HG03460 (cell line): Measurements from ENCODE around the gene GPBAR1.

Experiments
- ATAC-seq: cut with Tn5 transposase; IDR thresholded peaks from one replicate; pipeline ENCODE4 v1.9.1; 2021; ENCODE audit not compliant: unreplicated experiment

GPBAR1 gene, protein sequence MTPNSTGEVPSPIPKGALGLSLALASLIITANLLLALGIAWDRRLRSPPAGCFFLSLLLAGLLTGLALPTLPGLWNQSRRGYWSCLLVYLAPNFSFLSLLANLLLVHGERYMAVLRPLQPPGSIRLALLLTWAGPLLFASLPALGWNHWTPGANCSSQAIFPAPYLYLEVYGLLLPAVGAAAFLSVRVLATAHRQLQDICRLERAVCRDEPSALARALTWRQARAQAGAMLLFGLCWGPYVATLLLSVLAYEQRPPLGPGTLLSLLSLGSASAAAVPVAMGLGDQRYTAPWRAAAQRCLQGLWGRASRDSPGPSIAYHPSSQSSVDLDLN

DNA sequence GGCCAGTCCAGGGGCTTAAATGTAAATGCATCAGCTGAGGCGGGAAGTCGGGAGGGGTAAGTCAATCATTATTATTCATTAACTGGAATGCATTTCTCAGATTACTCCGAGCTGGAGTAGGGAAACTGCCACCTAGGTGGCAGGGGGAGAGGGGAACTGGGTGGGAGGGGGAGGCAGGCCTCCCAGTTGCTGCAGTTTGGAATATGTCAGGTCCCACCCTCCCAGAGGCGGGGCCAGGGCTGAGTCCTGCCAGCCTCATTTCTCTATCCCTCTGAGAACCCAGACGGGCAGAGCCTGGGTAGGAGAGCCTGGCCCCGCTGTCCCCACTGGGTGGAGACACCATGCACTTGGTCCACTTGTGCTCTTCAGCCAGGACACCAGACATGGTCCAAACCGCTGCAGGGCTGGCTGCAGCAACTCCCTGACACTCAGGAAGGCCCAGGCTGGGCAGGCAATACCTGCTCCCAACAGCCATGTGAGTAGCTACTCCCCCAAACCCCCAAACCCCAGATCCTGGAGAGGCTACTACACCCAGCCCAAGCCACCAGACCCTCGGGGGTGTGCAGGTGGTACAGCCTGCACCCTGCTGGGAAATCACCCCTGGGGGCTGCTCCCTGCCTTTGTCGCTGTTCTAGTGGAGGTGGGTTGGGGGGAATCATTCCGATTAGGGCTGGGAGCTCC, at the start of gene GPBAR1:
Gene GPBAR1, plus strand, starts transcription at position 274 of the 681 bp plus-strand sequence. CDS start 1,710 bp downstream, outside the sequence.
- ATAC-seq, result no peak

DNA sequence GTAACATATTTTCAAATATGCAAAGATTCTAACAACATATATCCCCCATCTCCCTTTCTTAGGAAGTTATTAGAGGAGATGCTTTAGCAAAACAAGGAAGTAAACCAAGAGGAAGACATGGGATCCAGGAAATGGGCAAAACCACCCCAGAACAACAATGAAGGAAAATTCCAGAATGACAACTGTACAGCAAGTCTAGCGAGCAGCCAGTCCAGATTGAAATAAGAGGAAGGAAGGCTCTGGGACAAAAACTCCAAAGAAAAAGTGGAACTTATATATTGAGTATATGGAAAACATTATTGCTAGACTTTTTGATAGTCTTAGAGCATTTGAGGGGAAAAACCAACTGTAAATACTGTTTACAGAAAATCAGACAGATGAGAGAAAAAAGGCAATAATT, 46.7 kb upstream of the GPBAR1 start:
- ATAC-seq, result no peak

DNA sequence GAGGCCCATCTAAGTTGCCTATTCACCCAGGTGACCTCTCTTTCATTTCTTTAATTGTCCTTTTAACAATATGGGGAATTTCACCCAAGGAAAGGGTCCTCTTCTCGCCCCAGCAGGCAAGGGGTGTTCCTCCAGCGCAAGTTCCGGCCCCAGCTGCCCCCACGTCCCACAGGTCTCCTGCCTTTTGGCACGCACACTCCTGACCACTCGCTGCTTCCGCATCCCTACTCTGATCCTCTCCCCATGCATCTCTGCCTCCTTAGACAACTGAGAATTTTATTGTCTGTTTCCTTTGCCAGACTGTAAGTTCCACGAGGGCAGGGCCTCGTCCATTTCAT, 44.5 kb upstream of the GPBAR1 start:
- ATAC-seq, result no peak

DNA sequence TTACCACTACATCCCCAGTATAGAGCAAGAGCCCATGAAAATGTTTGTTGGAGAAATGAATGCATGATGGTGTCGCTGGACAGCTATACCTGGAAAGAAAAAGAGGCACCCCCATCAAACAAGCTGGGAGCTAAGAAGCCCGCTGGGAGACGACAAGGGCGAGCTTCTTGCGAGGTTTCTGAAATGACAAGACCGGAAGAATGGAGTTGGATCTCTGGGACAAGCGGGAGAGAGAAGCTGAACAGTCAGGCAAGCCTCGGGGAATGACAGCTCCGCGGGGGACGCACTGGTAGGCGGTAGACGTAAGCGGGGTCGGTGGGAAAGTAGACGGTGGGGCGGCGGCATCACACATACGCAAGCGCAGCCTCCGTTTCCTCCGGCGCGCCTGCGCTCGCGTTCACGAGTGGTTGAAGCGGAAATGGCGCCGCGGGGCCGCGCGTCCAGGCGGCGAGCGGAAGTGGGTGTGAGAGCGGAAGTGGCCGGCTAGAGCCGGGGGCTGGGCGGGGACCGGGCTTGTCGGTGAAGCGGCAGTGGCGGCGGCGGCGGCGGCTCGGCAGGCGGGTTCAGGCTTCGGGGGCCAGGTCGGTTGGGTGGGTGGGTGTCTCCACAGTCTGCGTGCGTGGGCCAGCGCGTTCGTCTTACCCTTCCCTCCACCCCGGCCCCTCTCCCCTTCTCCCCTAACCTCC, 44.0 kb upstream of the GPBAR1 start, which contains the start of gene ARPC2:
Gene ARPC2, plus strand, starts transcription at position 516 of the 686 bp plus-strand sequence. CDS start 282 bp downstream, outside the sequence.
- peak; percentile 72 for ATAC-seq

DNA sequence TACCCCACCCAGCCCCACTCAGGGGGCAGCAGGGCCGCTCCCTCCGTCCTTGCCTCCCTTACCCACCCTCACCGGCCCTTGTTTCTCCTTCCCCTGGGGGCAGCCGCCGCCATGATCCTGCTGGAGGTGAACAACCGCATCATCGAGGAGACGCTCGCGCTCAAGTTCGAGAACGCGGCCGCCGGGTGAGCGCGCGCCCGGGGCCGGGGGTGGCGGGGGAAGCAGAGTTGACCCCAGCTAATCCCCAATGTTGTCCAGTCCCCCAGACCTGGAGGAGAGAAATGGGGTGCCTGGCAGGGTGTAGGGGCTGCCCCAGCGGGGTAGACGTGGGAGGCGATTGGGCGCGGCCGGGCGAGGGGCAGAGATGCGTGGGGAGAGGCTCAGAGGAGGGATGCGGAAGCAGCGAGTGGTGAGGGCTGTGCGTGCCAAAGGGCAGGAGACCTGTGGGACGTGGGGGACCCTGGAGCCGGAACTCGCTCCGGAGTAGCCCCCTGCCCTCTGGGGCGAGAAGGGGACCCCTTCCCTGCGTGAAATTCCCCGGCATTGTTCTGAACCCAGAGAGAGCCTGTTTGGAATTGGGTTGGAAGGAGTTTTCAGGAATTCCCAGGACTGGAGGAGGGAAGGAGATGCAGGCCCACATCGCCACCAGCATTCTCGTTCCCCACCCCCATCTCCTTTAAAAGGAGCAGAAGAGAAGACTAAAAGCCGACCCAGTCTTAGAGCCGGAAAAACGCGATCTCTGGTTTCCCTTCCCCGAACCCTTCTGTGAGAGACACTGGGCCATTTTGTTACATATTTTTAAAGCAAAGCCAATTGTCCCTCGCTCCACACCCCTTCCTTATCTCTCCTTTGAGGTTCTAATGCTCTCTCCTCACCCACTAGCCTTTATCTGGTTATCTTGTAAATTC, 43.2 kb upstream of the GPBAR1 start:
- peak; percentile 33 for ATAC-seq

DNA sequence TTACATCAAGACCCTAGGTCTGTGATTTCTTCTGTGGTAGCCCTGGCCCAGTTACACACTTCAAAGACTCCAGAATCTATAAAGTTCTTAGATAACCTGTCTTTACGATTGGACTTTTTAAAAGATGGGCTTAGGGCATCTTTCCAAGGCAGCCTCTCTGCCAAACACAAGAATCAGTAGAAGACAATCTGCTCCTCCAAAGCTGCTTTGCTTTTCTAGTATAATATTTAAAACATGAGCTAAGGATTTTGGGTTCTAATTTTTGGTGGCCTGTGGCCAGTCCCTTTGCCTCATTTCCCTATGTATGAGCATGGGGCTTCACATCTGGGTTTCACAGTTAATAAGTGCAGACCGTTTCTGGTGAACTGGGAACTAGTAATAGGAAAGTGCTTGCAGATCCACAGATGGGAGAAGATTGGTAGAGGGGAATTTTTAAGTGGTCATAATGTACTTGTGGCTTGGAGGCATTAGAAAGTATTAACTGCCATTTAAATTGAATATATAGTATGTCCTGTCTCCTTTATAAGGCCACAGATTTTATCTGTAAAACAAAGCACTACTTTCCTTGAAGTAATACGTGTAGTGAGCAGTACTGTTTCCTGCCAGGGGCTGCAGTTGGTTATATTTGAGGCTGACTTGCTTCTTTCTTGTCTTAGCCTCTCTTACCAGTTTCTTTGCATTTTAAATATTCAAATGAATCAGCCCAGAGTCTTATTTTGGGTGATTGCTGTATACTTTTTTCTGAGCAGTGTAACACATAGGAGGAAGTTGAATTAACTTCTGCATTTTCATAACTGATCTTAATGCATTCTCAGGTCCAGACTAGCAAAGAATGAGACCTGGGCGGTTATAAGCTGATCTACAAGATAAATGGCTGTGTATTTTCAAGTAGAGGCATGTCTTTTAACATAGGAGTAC, 42.3 kb upstream of the GPBAR1 start:
- peak; percentile 40 for ATAC-seq

DNA sequence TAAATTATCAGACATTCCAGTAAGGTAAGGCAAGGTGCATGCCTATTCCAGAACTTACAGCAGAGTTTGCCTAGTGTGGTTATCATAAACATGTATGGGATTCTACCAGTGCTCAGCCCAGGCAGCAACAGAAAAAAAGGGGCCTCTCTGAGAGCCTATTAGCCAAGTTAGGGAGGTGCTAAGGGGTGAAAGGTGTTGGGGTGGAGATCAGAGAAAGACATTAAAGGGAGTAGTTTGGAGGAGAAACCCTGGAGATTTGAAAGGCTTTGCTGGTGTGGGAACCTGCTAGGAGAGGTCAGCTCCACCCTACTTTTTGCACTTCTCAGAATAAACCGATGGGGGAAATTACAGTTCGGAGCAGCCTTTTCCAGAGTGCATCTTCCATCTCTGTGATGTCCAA, 40.9 kb upstream of the GPBAR1 start:
- no peak for ATAC-seq

DNA sequence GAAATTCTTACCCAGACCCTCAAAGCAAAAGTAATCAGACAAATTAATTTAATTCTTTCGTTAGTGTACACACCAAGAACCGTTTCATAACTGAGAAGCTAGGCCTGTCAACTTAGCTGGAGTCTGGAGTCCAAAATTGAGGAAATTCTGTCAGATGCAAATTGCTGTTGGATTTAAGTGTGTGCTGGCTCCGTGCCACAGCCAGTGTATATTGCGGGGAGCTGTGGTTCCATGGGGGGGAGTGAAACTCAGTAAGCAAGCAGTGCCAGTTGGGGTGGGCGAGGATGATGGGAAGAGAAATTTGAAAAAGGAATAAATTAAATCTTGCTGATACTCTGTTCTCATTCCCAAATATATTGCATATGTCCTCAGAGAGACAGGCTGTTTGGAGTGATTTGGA, 39.8 kb upstream of the GPBAR1 start:
- no peak for ATAC-seq

DNA sequence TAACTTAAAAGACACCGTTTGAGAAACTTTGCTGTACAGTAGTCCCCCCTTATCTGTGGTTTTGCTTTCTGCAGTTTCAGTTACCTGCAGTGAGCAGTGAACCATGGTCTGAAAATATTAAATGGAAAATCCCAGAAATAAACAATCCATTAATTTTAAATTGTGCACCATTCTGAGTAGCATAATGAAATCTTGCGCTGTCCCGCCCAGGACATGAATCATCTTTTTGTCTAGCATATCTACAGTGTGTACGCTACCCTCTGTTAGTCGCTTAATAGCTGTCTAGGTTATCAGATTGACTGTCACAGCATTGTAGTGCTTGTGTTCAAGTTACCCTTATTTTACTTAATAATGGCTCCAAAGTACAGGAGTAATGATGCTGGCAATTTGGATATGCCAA, 37.8 kb upstream of the GPBAR1 start:
- ATAC-seq, result no peak

DNA sequence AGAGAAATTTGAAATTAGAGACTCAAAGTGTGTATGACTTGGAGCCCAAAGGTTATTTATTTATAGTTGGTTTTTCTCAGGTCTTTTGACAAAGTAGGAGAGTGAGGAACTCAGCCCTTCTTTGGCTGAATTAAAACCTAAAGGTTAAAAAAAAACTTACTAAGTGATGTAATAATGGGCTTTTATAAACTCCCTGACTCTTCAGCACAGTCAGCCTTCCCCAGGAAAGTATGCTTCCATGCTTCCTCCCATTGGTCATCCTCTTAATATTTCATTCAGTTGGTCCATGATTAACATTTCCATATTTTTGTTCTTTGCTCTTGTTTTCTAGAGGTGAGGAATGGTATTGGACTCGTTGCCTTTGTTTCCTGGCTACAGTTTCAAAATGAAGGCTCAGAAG, 36.6 kb upstream of the GPBAR1 start:
- ATAC-seq, result no peak

DNA sequence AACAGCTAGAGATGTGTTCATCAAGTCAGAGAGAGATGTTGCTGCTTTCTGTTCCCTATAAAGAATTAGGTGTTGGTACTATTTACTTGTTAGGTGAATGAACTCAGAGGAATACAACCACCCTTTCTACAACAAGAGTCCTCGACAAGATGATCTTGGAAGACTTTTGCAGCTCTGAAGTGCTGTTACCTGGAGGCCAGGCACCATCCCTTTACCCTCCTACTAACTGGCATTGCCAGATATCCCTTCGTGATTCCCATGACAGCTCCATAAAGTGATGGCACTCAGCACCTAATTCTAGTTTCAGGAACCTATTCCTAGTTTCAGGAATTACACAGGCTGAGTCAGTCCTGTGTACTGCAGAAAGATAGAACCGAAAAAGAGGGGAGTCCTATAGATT, 33.9 kb upstream of the GPBAR1 start:
- no peak for ATAC-seq

DNA sequence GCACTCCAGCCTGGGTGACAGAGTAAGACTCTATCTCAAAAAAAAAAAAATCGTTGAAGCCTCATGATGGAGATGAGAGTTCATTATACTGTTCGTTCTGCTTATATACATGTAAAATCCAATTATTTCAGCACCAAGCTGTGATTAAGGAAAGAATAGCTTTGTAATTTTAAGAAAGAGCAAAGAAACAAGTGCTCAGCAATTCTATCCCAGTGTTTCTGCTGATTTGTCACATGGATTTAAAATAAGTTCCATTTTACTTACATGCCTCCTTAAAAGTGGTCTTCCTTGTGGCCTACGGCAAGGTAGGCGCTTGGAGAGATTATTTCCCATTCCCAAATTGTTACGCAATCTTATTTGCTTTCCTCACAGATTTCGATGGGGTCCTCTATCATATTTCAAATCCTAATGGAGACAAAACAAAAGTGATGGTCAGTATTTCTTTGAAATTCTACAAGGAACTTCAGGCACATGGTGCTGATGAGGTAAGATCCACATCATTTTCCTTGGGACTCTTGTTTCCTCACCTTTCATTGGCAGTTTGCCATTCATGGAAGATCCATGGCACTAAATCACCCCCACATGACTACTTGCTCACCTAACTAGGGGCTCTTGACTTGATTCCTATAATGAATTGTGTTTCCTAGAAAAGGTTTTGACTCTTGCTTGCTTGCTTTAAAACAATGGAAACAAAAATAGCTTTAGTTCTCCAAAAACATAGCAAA, 32.3 kb upstream of the GPBAR1 start:
- ATAC-seq, result no peak

DNA sequence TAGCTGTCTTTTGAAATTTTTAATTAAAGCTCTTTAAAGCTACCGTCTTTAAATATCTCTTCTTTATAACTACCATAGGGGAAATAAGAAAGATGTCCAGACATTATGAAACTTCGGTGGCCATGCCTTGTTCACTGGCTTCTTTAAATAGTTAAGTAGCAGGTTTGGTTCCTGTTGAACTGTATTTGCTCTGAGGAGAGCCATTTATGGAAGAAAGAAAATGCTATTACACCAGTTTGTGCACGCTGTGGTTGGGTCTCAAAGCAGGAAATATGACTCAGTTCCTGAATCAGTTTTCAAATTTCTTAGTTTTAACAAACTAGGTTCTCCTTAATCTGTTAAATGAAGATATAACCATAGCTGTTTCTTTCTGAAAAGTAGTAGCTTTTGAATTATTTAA, 31.6 kb upstream of the GPBAR1 start:
- ATAC-seq, result peak; percentile 91

DNA sequence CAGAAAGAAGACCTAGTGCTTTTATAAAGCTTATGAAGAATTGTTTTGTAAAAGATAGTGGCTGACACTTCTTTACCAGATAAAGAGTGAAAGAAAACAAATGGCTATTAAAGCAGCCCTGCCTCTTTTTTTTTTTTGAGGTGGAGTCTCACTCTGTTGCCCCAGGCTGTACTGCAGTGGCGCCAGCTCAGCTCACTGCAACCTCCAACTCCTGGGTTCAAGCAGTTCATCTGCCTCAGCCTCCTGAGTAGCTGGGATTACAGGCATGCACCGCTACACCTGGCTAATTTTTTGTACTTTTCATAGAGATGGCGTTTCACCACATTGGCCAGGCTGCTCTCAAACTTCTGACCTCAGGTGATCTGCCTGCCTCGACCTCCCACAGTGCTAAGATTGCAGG, 31.0 kb upstream of the GPBAR1 start:
- no peak for ATAC-seq

DNA sequence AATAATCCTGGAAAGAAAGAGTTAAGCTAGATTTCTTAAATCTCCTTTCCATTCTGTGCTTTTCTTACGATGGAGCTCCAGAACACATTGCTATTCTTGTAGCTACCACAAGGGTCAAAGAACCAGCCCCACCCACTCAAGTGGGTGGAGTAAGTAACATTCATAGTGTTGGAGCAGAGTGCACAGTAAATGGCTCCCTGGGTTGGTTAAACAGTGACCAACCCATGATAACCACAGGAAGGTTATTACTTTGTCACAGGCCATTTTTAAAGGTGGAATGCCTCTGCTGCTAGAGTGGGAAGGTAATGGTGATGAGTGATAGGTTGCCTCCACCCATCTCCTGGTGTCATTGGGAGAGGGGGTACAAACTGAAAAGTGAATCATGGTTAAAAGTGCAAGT, 29.9 kb upstream of the GPBAR1 start:
- ATAC-seq, result peak; percentile 67

DNA sequence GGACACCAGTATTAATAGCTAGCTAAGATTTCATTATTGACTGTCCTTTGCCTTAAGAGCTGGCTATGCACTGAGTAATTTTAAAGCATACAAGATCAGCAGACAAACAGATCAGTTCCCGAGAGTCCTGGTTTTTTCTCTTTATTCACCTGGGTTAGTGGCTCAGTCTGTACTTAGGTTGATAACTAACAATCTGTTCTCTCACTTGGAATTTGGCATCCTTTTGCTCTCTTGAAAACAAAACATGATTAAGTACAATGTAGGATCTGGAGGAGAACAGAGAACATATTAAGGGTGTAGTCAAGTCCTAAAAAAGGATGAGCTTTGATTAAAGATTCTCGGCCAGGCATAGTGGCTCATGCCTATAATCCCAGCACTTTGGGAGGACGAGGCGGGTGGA, 27.3 kb upstream of the GPBAR1 start:
- ATAC-seq, result no peak

DNA sequence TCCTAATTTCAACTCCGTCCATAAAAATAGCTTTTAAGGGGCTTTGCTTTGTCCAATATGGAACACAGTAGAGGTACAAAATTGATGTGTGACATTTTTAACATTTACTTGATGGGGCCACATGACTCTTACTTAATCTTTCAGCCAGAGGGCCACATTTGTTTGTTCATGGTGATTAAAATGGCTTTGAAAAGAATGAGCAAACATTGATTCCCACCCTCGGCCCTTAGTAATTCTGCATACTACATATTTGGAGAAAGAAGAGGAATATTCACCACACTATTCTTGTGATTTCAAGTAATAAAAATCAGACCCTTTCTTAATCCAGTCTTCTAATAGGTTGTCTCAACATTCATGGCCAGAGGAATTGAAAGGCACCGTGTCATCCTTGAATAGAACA, 26.3 kb upstream of the GPBAR1 start:
- ATAC-seq, result no peak

DNA sequence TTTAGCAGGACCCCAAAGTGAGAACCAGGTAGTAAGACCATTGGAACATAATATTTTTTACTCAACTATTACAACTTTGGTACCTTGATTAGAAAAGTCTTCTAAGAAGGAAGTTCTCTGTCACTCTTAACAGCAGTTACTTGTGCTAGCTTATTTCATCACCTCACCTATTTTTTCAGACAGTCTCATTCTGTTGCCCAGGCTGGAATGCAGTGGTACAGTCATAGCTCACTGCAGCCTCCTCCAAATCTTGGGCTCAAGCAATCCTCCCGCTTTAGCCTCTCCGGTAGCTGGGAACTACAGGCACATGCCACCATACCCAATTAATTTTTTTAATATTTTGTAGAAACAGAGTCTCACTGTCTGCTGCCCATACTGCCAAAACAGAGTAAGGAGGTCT, 25.8 kb upstream of the GPBAR1 start:
- no peak for ATAC-seq

DNA sequence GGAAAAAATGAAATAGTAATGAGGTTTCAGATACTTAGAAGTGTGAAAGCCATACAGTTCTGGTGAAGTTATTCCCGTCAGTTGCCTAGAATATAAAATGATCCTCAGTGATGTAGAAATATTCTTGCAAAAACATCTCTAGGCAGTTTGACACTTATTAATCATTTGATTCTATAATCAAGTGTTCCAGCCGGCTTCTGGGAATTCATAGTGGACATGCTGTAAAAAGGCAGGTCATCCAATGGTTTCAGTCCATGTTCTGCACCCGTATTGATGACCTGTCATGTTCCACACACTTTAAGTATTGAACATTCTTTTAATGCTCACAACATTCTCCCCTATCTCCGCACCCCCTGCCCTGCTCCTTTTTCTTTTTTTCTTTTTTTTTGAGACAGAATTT, 24.0 kb upstream of the GPBAR1 start:
- no peak for ATAC-seq
